Fibroblast of skin of abdomen (primary cell): ENCODE data around the gene SLC4A7.
"Not testable (repeated sequence)": the region's sequence is repeated elsewhere in the genome, so short reads cannot be mapped to it uniquely, and the experiment has no call there.

Source experiments
- DNase-seq: peaks from one replicate; pipeline ENCODE4 v3.0.0-alpha.2; 2013

SLC4A7 gene

GRCh38 chr3:27426926-27427325 lies 57.3 kb downstream of the SLC4A7 start:
- no peak for DNase-seq

- no peak for DNase-seq
Measured at GRCh38 chr3:27425896-27426565, 58.2 kb downstream of the SLC4A7 start.

DNA sequence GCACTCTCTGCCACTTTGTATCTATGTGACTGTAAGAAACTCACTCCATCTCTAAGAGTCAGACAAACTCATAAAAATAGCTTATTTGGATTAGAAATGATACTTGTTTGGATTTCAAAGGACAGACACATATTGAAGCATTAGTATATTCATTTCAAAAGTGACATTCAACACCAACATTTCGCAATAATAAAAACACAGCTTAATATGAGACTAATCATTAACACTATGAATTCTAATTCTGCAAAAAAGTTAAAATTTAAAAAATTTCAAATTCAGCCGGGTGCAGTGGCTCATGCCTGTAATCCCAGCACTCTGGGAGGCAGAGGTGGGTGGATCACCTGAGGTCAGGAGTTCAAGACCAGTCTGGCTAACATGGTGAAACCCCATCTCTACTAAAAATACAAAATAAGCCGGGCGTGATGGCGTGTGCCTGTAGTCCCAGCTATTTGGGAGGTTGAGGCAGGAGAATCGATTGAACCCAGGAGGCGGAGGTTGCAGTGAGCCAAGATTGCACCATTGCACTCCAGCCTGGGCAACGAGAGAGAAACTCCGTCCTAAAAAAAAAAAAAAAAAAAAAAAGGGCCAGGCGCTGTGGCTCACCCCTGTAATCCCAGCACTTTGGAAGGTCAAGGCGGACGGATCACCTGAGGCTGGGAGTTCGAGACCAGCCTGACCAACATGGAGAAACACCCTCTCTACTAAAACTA lies 59.2 kb downstream of the SLC4A7 start:
- not testable (repeated sequence) for DNase-seq

GRCh38 chr3:27423463-27423862 lies 60.7 kb downstream of the SLC4A7 start:
- DNase-seq, result peak; percentile 73

DNA sequence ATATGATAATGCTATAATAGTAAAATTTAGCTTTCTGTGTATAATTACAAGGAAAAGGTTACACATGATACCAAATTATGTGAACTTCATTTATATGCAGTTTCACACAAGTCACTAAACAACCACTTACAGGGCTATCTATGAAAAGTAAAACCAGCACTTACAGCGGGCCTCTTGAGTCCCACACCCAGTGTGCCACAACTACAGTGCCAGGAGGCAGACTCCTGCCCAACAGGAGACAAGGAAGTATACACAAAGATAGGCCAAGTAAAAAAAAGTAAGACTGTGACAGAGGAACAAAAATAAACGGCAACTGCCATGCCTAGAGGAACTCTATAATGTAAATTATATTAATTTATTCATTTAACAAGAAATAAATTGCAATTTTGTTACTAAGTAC lies 61.6 kb downstream of the SLC4A7 start:
- no peak for DNase-seq

DNA sequence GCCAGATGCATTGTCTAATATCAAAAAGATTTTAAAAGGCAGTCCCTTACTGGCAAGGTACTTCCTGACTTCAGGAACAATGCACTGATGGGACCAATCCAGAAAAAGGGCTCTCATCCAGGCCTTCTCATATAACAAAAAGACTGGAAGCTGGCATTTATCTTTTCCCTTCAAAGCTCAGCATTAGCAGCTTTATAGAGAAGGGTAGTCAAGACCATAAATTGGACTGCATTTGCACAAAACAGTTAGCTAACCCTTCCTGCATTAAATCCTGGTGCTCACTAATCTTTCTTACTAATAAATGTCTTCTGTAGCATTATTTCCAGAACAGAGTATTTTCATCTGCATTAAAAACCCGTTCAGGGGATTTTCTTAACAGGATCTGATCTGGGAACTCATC lies 69.0 kb downstream of the SLC4A7 start:
- no peak for DNase-seq

DNA sequence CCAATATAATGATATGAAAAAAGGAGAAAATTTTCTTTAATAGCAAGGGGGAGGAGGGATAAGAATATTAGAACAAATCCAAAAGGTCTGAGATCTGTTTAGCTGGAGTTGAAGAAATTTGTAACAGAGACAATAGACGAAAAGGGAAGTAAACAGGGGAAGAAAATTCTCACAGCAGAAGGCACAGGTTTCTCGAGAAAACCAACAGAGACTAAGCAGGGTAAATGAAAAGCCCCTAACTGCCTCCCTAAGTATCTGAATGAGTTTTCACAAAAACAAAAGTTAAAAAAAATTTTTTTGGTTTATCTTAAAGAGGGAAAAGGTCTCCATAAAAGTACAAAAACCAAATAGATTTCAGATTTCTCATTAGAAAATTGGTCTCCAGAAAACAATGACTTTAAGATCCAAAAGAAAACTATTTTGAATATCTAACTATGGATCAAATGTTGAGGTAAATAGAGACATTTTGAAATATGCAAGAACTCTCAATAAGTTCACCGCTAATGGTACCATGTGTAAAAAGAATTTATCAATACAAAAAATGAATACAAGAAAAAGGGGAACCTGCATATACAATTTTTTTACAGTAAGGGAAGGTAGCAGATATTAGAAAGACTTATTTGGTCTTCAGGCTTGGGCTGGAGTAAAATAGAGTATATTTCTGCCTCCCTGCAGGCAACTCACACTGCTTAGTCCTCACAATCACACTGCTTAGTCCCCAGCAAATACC lies 91.1 kb downstream of the SLC4A7 start:
- DNase-seq, result no peak

DNA sequence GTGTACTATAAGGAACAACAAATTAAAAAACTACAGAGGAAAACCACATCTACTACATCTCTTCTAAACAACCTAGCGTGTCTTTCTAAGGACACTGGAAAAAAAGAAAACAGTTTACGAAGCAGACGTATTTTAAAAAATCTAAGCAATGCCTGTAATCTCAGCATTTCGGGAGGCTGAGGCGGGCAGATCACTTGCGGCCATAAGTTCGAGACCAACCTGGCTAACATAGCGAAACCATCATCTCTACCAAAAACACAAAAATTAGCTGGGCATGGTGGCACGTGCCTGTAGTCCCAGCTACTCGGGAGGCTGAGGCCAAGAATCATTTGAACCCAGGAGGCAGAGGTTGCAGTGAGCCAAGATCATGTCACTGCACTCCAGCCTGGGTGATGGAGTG lies 91.8 kb downstream of the SLC4A7 start:
- DNase-seq, result not testable (repeated sequence)

DNA sequence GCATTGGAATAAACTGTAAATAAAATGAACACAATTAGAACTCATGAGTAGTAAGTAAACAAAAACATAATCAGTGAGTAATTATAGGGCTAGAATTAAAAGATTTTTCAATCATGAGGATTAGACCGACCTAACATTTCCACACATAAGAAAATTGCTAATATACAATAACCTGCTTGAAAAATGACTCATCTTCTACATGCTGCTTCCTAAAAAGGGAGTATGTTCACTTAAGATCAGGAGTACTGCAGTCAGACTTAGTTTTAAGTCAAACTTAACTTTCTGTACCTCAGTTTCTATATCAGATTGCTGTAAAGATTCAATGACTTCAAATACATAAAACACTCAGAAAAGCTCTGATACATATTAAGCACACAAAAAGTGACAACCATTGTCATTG lies 92.4 kb downstream of the SLC4A7 start:
- DNase-seq, result no peak

DNA sequence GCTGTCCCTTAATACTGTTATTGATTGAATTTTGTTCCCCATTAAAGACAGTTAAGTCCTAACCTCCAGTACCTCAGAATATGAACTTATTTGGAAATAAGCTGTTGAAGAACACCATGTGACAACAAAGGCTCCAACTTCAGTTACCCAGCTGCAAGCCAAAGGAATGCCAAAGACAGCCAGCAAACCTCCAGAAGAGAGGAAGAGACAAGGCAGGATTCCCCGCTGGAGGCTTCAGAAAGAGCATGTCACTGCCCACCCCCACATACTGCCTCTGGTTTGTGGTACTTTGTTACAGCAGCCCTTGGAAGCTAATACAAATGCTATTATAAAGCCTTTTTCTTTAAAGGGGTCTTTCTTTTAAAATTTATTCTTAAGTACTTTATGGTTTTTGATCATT lies 96.6 kb downstream of the SLC4A7 start:
- peak; percentile 34 for DNase-seq

- DNase-seq, result no peak
Measured at GRCh38 chr3:27385504-27385903, 98.7 kb downstream of the SLC4A7 start.

DNA sequence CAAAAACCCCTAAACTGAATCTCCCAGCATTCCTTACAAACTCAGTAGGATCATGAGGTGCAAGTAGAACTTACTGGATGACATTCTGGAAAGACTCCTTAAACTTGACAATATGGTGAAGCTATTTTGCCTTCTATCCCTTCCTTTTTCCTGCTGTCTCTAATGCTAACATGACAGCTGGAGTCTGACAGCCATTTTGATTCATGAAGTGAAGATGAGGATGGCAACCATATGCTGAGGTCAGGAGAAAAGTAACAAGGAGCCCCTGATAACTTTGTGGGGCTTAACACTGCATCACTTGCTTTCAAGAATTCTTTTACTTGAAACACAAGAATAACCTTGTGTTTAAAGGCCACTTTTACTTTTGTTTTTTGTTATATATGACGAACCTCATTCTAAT lies 100.0 kb downstream of the SLC4A7 start:
- no peak for DNase-seq

GRCh38 chr3:27380433-27381357 lies 103.5 kb downstream of the SLC4A7 start:
- DNase-seq, result no peak

DNA sequence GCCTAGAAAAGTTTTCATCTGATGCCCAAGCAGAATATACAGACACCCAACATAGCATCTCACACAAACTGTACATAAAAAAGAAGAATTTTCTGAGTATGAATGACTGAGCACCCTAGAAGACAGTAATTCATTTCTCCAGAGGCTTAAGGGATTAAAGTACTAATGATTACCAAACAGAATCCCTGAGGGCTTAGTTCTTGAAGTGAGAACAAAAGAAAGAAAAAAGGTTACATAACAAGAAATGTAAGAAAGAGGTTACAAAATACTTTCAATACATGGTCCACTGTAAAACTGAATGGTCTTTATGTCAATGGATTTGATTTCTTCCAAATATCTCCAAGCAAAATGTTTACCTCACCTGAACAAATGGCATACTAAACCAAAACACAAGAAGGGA lies 105.9 kb downstream of the SLC4A7 start:
- DNase-seq, result no peak

GRCh38 chr3:27376109-27376772 lies 107.9 kb downstream of the SLC4A7 start:
- no peak for DNase-seq

- peak; percentile 86 for DNase-seq
Measured at GRCh38 chr3:27368831-27369607, 115.2 kb downstream of the SLC4A7 start, which contains the start of gene NEK10. TSS of gene NEK10 (minus strand) at chr3:27369383. CDS start at chr3:27352882, 16,501 bp downstream.

DNA sequence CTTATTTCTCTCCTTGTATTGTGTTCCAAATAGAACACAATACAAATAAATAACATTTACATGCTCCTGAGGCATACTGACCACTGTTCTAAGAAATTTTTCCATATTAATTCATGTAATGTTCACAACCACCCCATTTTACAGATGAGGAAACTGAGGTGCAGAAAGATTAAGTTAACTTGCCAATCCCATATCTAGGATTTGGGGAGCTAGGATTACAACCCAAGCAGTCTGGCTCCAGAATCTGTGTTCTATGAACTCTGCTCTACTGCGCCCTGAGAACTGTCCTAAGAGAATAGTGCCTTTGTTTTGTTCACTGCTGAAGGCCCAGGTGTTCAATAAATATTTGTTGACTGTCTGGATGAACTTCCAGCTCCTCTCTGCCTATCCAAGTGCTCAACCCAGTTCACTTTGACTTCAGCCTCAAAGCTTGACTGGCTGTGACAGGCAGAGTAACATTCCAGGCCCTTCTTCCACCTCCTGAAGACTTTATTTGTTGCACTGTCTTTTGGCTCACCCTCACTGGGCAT lies 118.1 kb downstream of the SLC4A7 start:
- no peak for DNase-seq

GRCh38 chr3:27360113-27361078 lies 123.8 kb downstream of the SLC4A7 start:
- DNase-seq, result no peak

- DNase-seq, result no peak
Measured at GRCh38 chr3:27358372-27358771, 125.8 kb downstream of the SLC4A7 start.
